HG02870 (cell line): Measurements from ENCODE around the gene ZBED1.
"Not testable (repeated sequence)": the region's sequence is repeated elsewhere in the genome, so short reads cannot be mapped to it uniquely, and the experiment has no call there.

Experiments
- ATAC-seq: cut with Tn5 transposase; IDR thresholded peaks from one replicate; pipeline ENCODE4 v1.9.1; 2021; ENCODE audit warnings: mild to moderate bottlenecking, moderate library complexity; ENCODE audit not compliant: unreplicated experiment

ZBED1 gene

GRCh38 chrX:2498781-2499302 lies 1.9 kb downstream of the ZBED1 start:
- no peak for ATAC-seq

- no peak for ATAC-seq
These were observed 2.6 kb downstream of the ZBED1 start for GRCh38 chrX:2497961-2498780.

- no peak for ATAC-seq
These were observed 5.2 kb downstream of the ZBED1 start for GRCh38 chrX:2495595-2495994.

GRCh38 chrX:2492531-2493218 lies 8.1 kb downstream of the ZBED1 start:
- no peak for ATAC-seq

- ATAC-seq: no peak
These were observed 10.1 kb downstream of the ZBED1 start for GRCh38 chrX:2490634-2491033.

- ATAC-seq: no peak
These were observed 11.0 kb downstream of the ZBED1 start for GRCh38 chrX:2489446-2490445.

GRCh38 chrX:2488621-2489285 lies 12.0 kb downstream of the ZBED1 start:
- ATAC-seq: no peak

- no peak for ATAC-seq
These were observed 13.4 kb downstream of the ZBED1 start for GRCh38 chrX:2487366-2487765.

GRCh38 chrX:2486476-2487133 lies 14.2 kb downstream of the ZBED1 start:
- no peak for ATAC-seq

- ATAC-seq: no peak
These were observed 14.9 kb downstream of the ZBED1 start for GRCh38 chrX:2485789-2486345.

- no peak for ATAC-seq
These were observed 15.8 kb downstream of the ZBED1 start for GRCh38 chrX:2484721-2485648.

- no peak for ATAC-seq
These were observed 16.5 kb downstream of the ZBED1 start for GRCh38 chrX:2484256-2484655.

GRCh38 chrX:2483398-2484060 lies 17.2 kb downstream of the ZBED1 start:
- ATAC-seq: no peak

- not testable (repeated sequence) for ATAC-seq
These were observed 19.2 kb downstream of the ZBED1 start for GRCh38 chrX:2481597-2481996.

- not testable (repeated sequence) for ATAC-seq
These were observed 20.8 kb downstream of the ZBED1 start for GRCh38 chrX:2479982-2480381.

GRCh38 chrX:2479420-2479780 lies 21.4 kb downstream of the ZBED1 start:
- ATAC-seq: no peak

- no peak for ATAC-seq
These were observed 22.0 kb downstream of the ZBED1 start for GRCh38 chrX:2478546-2479419.
